HCT116 (cell line): ENCODE results near the gene CACNA2D3. TPM values are rescaled to one million over a fixed set of nuclear protein-coding genes. Genes with fewer than 3 reads are reported as not detected.

ENCODE experiments used
- ATAC-seq: fragments of 200-7000 bp; cut with Tn5 transposase; 2 replicates; pipeline ENCODE4 v1.9.1; 2020; ENCODE audit warnings: mild to moderate bottlenecking, moderate library complexity
- BruUV-seq: library from RNA; stranded (reverse); fragments of 400-500 nt; replicated peaks from 2 replicates; lab custom pipeline; 2021; lab: Mats Ljungman, UMichigan
- CTCF ChIA-PET: fragments of 300-600 bp; sonication (Branson Sonifier 250); formaldehyde crosslinking; loops from one replicate; lab custom pipeline; 2021; ENCODE audit warnings: antibody characterized with exemption; lab: Charles Lee
- POLR2A ChIA-PET: fragments of 300-600, 350-600 bp; sonication (Branson Sonifier 250); formaldehyde crosslinking; loops from one replicate; lab custom pipeline; 2021; ENCODE audit warnings: antibody characterized with exemption; lab: Charles Lee
- RAD21 ChIA-PET, 2 experiments: fragments of 300-600 bp; sonication (Branson Sonifier 250); formaldehyde crosslinking; loops; one replicate each; lab custom pipeline; 2023; ENCODE audit warnings: low total read pairs in 2 of 2; ENCODE audit not compliant: uncharacterized antibody in 2 of 2, unreplicated experiment in 2 of 2, low non-redundant PET in 1 of 2; lab: Charles Lee
- DNase-seq: peaks from one replicate; pipeline ENCODE4 v3.0.0-alpha.2; 2010; ENCODE audit warnings: low read depth, low spot score
- H2AFZ ChIP-seq: fragments of 200-600 bp; shearing (Covaris generic), sonication (generic); 2 replicates; pipeline ENCODE4 v1.6.1; 2017; ENCODE audit warnings: low read depth, mixed run types, mixed read lengths, antibody characterized with exemption, low read length; ENCODE audit not compliant: poor library complexity, severe bottlenecking
- H3K27ac ChIP-seq: 2 replicates; pipeline ENCODE4 v1.5.1; 2012; ENCODE audit warnings: low read depth, low read length
- H3K27me3 ChIP-seq: fragments of 200-600 bp; sonication (generic); 2 replicates; pipeline ENCODE4 v1.6.1; 2016; ENCODE audit warnings: mixed run types, low read length, mixed read lengths; ENCODE audit not compliant: insufficient read depth
- H3K36me3 ChIP-seq, 2 experiments: fragments of 200-500 bp in 1 of 2; fragments of 200-600 bp in 1 of 2; sonication (Bioruptor generic) in 1 of 2; sonication (generic) in 1 of 2; 2 replicates each; pipeline versions ENCODE4 v1.5.1 to v1.6.1; 2014 to 2016; ENCODE audit warnings: low read length in 2 of 2, inconsistent platforms in 1 of 2, mixed read lengths in 1 of 2, mixed run types in 1 of 2; ENCODE audit not compliant: insufficient read depth in 2 of 2, control insufficient read depth in 1 of 2
- H3K4me1 ChIP-seq, 2 experiments: fragments of 200-600 bp in 1 of 2; sonication (generic) in 1 of 2; 2 replicates each; pipeline versions ENCODE4 v1.5.1 to v1.6.1; 2012 to 2017; ENCODE audit warnings: low read length in 2 of 2, inconsistent platforms in 1 of 2, mild to moderate bottlenecking in 1 of 2, mixed read lengths in 1 of 2, mixed run types in 1 of 2, moderate library complexity in 1 of 2; ENCODE audit not compliant: insufficient read depth in 2 of 2, control insufficient read depth in 1 of 2
- H3K4me2 ChIP-seq: fragments of 200-600 bp; sonication (generic); 2 replicates; pipeline ENCODE4 v1.6.1; 2017; ENCODE audit warnings: mixed run types, low read length, mixed read lengths
- H3K4me3 ChIP-seq, 2 experiments: fragments of 200-600 bp in 1 of 2; sonication (generic) in 1 of 2; replicated peaks in 1 of 2; 2 replicates each; pipeline ENCODE4 v1.5.1; 2011 to 2016; ENCODE audit warnings: low read length in 2 of 2, control low read depth in 1 of 2, low read depth in 1 of 2, mild to moderate bottlenecking in 1 of 2, mixed read lengths in 1 of 2, mixed run types in 1 of 2
- H3K79me2 ChIP-seq: fragments of 200-600 bp; sonication (generic); 2 replicates; pipeline ENCODE4 v1.6.1; 2017; ENCODE audit warnings: mild to moderate bottlenecking, mixed run types, low read length, moderate library complexity, mixed read lengths; ENCODE audit not compliant: insufficient read depth
- H3K9ac ChIP-seq: fragments of 200-600 bp; sonication (generic); 2 replicates; pipeline ENCODE4 v1.6.1; 2016; ENCODE audit warnings: low read length, mixed read lengths
- H3K9me2 ChIP-seq: fragments of 200-600 bp; sonication (generic), shearing (Covaris generic); 2 replicates; pipeline ENCODE4 v1.6.1; 2017; ENCODE audit warnings: mixed run types, mild to moderate bottlenecking, moderate library complexity; ENCODE audit not compliant: insufficient read depth
- H3K9me3 ChIP-seq, 2 experiments: fragments of 200-500 bp in 1 of 2; fragments of 200-600 bp in 1 of 2; sonication (Bioruptor generic) in 1 of 2; sonication (generic) in 1 of 2; 2 replicates each; pipeline ENCODE4 v1.6.1; 2014 to 2017; ENCODE audit warnings: low read length in 2 of 2, mixed read lengths in 2 of 2, inconsistent platforms in 1 of 2, low read depth in 1 of 2, mild to moderate bottlenecking in 1 of 2, mixed run types in 1 of 2, moderate library complexity in 1 of 2; ENCODE audit not compliant: control insufficient read depth in 1 of 2, insufficient read depth in 1 of 2
- H4K20me1 ChIP-seq: fragments of 200-600 bp; sonication (generic), shearing (Covaris generic); 2 replicates; pipeline ENCODE4 v1.6.1; 2017; ENCODE audit warnings: mixed run types, mild to moderate bottlenecking, moderate library complexity; ENCODE audit not compliant: insufficient read depth
- ATF3 ChIP-seq: IDR thresholded peaks from 2 replicates; pipeline ENCODE4 v1.6.1; 2012
- CEBPB ChIP-seq: IDR thresholded peaks from 2 replicates; pipeline ENCODE4 v1.6.1; 2012; ENCODE audit warnings: low read depth
- EZH2phosphoT487 ChIP-seq: fragments of 200-600 bp; IDR thresholded peaks from 2 replicates; pipeline ENCODE4 v1.6.1; 2018; ENCODE audit warnings: antibody characterized with exemption, borderline replicate concordance
- JUND ChIP-seq: IDR thresholded peaks from 2 replicates; pipeline ENCODE4 v1.6.1; 2012
- POLR2A ChIP-seq: IDR thresholded peaks from 2 replicates; pipeline ENCODE4 v1.7.0; 2011; ENCODE audit warnings: borderline replicate concordance; ENCODE audit not compliant: insufficient read depth, insufficient read length; ENCODE audit errors: extremely low read depth
- POLR2AphosphoS5 ChIP-seq: IDR thresholded peaks from 2 replicates; pipeline ENCODE4 v1.6.1; 2011; ENCODE audit warnings: mild to moderate bottlenecking, low read depth, low read length, moderate library complexity
- SP1 ChIP-seq: IDR thresholded peaks from 2 replicates; pipeline ENCODE4 v1.6.1; 2012; ENCODE audit warnings: low read depth
- TCF7L2 ChIP-seq: IDR thresholded peaks from 2 replicates; pipeline ENCODE4 v1.7.0; 2011; ENCODE audit warnings: borderline replicate concordance, inconsistent platforms; ENCODE audit not compliant: insufficient read depth, insufficient read length; ENCODE audit errors: extremely low read depth
- YY1 ChIP-seq: IDR thresholded peaks from 2 replicates; pipeline ENCODE4 v1.6.1; 2011; ENCODE audit warnings: low read length, low read depth, moderate library complexity, mild to moderate bottlenecking; ENCODE audit not compliant: insufficient replicate concordance; ENCODE audit errors: extremely low read depth
- intact Hi-C: fragments of 100-400 bp; cut with micrococcal nuclease; formaldehyde crosslinking; loops from 2 replicates; pipeline ENCODE4 v1.10.0; 2022
- total RNA-seq: library from RNA; stranded (reverse); gene quantifications from one replicate; pipeline ENCODE4 v1.2.1, GENCODE V29; 2021; ENCODE audit not compliant: unreplicated experiment
- TF ChIP-seq, protein P1 (sequence below), 3 experiments: fragments of 200-600 bp in 1 of 3; sonication (generic) in 1 of 3; IDR thresholded peaks in 2 of 3; conservative IDR thresholded peaks in 1 of 3; 2 replicates each; pipeline ENCODE4 v1.5.1; 2012 to 2017; ENCODE audit warnings: low read depth in 2 of 3, low read length in 2 of 3, antibody characterized with exemption in 1 of 3, borderline replicate concordance in 1 of 3, control low read depth in 1 of 3, mild to moderate bottlenecking in 1 of 3, mixed read lengths in 1 of 3, mixed run types in 1 of 3, moderate library complexity in 1 of 3; ENCODE audit not compliant: insufficient read depth in 1 of 3
- TF ChIP-seq, protein P2 (sequence below): IDR thresholded peaks from 2 replicates; pipeline ENCODE4 v1.6.1; 2012; ENCODE audit warnings: low read depth
- TF ChIP-seq, protein P3 (sequence below): IDR thresholded peaks from 2 replicates; pipeline ENCODE4 v1.6.1; 2012

Gene CACNA2D3
- total RNA-seq, 1 experiment from 2014 or later = 0.20 TPM

- no peak for TF ChIP-seq SP1
- TF ChIP-seq POLR2AphosphoS5 = no peak
- TF ChIP-seq, protein P1, sequence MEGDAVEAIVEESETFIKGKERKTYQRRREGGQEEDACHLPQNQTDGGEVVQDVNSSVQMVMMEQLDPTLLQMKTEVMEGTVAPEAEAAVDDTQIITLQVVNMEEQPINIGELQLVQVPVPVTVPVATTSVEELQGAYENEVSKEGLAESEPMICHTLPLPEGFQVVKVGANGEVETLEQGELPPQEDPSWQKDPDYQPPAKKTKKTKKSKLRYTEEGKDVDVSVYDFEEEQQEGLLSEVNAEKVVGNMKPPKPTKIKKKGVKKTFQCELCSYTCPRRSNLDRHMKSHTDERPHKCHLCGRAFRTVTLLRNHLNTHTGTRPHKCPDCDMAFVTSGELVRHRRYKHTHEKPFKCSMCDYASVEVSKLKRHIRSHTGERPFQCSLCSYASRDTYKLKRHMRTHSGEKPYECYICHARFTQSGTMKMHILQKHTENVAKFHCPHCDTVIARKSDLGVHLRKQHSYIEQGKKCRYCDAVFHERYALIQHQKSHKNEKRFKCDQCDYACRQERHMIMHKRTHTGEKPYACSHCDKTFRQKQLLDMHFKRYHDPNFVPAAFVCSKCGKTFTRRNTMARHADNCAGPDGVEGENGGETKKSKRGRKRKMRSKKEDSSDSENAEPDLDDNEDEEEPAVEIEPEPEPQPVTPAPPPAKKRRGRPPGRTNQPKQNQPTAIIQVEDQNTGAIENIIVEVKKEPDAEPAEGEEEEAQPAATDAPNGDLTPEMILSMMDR (IDR thresholded peaks at IDR 0.05 in 2 of 3, conservative IDR thresholded peaks at IDR 0.05 in 1 of 3; ENCODE audit: borderline replicate concordance in 1 of 3, insufficient read depth in 1 of 3, low read depth in 2 of 3, low read length in 2 of 3) = no peak
- no peak for TF ChIP-seq CEBPB
- TF ChIP-seq, protein P2, sequence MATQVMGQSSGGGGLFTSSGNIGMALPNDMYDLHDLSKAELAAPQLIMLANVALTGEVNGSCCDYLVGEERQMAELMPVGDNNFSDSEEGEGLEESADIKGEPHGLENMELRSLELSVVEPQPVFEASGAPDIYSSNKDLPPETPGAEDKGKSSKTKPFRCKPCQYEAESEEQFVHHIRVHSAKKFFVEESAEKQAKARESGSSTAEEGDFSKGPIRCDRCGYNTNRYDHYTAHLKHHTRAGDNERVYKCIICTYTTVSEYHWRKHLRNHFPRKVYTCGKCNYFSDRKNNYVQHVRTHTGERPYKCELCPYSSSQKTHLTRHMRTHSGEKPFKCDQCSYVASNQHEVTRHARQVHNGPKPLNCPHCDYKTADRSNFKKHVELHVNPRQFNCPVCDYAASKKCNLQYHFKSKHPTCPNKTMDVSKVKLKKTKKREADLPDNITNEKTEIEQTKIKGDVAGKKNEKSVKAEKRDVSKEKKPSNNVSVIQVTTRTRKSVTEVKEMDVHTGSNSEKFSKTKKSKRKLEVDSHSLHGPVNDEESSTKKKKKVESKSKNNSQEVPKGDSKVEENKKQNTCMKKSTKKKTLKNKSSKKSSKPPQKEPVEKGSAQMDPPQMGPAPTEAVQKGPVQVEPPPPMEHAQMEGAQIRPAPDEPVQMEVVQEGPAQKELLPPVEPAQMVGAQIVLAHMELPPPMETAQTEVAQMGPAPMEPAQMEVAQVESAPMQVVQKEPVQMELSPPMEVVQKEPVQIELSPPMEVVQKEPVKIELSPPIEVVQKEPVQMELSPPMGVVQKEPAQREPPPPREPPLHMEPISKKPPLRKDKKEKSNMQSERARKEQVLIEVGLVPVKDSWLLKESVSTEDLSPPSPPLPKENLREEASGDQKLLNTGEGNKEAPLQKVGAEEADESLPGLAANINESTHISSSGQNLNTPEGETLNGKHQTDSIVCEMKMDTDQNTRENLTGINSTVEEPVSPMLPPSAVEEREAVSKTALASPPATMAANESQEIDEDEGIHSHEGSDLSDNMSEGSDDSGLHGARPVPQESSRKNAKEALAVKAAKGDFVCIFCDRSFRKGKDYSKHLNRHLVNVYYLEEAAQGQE = no peak
- TF ChIP-seq EZH2phosphoT487 = no peak
- no peak for TF ChIP-seq JUND
- TF ChIP-seq, protein P3, sequence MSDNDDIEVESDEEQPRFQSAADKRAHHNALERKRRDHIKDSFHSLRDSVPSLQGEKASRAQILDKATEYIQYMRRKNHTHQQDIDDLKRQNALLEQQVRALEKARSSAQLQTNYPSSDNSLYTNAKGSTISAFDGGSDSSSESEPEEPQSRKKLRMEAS = no peak
- TF ChIP-seq TCF7L2 = no peak
- TF ChIP-seq ATF3 = no peak
- no peak for TF ChIP-seq YY1
- TF ChIP-seq POLR2A = no peak
- Histone ChIP-seq H3K4me1 (no peaks in the 10 kb centered on the region), H3K79me2 (no peaks in the 10 kb centered on the region), H3K4me2 (no peak overlapping the region), H3K36me3 (no peaks in the 10 kb centered on the region), H4K20me1 (no peaks in the 10 kb centered on the region), H3K9me2 (no peaks in the 10 kb centered on the region), H3K4me3 (no peak overlapping the region), H3K9me3 (peaks cover 0 to 5% of the 10 kb centered on the region in 2 experiments; a peak in 1 of 4 replicates), H3K27ac (no peak overlapping the region), H3K9ac (no peak overlapping the region), H3K27me3 (no peaks in the 10 kb centered on the region), H2AFZ (no peak overlapping the region)
- intact Hi-C loops = no loop called here
- ChIA-PET RAD21 (no interaction called here), POLR2A (no interaction called here), CTCF (no interaction called here)
- DNase-seq (no peak), ATAC-seq (no peak)
- no TSS peak for BruUV-seq
These were observed 509.4 kb downstream of the CACNA2D3 start for GRCh38 chr3:54631516-54632325.
